HepG2 (cell line): ENCODE data around the gene PEX11A. TPM values are rescaled to one million over a fixed set of nuclear protein-coding genes. Genes with fewer than 3 reads are reported as not detected.

Experiments
- ATAC-seq: fragments of 200-7000 bp; cut with Tn5 transposase; 3 replicates; pipeline ENCODE4 v1.9.1; 2020; ENCODE audit warnings: mild to moderate bottlenecking, moderate library complexity
- BruUV-seq: library from RNA; stranded (reverse); fragments of 400-500 nt; replicated peaks from 2 replicates; lab custom pipeline; 2021; lab: Mats Ljungman, UMichigan
- CTCF ChIA-PET: fragments of 300-600 bp; formaldehyde crosslinking; extraction: SDS; loops from one replicate; lab custom pipeline; 2021; ENCODE audit warnings: low total read pairs, inconsistent platforms, low intra/inter-chr PET ratio; lab: Yijun Ruan, JAX
- POLR2A ChIA-PET: fragments of 350-600 bp; sonication (Branson Sonifier 250); formaldehyde crosslinking; loops from one replicate; lab custom pipeline; 2020; ENCODE audit warnings: antibody characterized with exemption, inconsistent platforms; lab: Yijun Ruan, JAX
- DNase-seq: peaks from one replicate; pipeline ENCODE4 v3.0.0-alpha.2; 2015; ENCODE audit warnings: low spot score
- FAIRE-seq: peaks from 3 replicates; lab custom pipeline; 2011; peaks lifted over from hg19 to GRCh38; lab: Jason Lieb, UNC
- H2AFZ ChIP-seq: one replicate; pipeline ENCODE4 v1.6.1; 2011; ENCODE audit warnings: low read length, inconsistent platforms
- H3K27ac ChIP-seq: fragments of 300-600 bp; 3 replicates; pipeline ENCODE4 v1.8.0; 2011; ENCODE audit warnings: mixed run types, mild to moderate bottlenecking, mixed read lengths, low read length, inconsistent platforms; ENCODE audit not compliant: insufficient read depth; ENCODE audit errors: extremely low read length
- H3K27me3 ChIP-seq, 2 experiments: fragments of 200-600 bp in 1 of 2; 2 replicates in 1 of 2; 3 replicates in 1 of 2; pipeline versions ENCODE4 v1.6.0 to v1.8.0; 2011; ENCODE audit warnings: low read length in 2 of 2, mild to moderate bottlenecking in 2 of 2, moderate library complexity in 2 of 2, inconsistent platforms in 1 of 2; ENCODE audit not compliant: insufficient read depth in 2 of 2, control insufficient read depth in 1 of 2
- H3K36me3 ChIP-seq, 2 experiments: fragments of 200-600 bp in 1 of 2; replicated peaks in 1 of 2; 2 replicates in 1 of 2; 3 replicates in 1 of 2; pipeline versions ENCODE4 v1.5.1 to v1.8.0; 2011; ENCODE audit warnings: low read length in 2 of 2, inconsistent platforms in 1 of 2; ENCODE audit not compliant: insufficient read depth in 2 of 2, control insufficient read depth in 1 of 2
- H3K4me1 ChIP-seq: 2 replicates; pipeline ENCODE4 v1.5.1; 2012; ENCODE audit warnings: low read length, inconsistent platforms; ENCODE audit not compliant: insufficient read depth
- H3K4me2 ChIP-seq: 2 replicates; pipeline ENCODE4 v1.6.0; 2011; ENCODE audit warnings: low read depth, low read length, inconsistent platforms
- H3K4me3 ChIP-seq, 3 experiments: fragments of 200-600 bp in 1 of 3; sonication (generic), shearing (Covaris generic) in 1 of 3; replicated peaks in 1 of 3; 2 replicates each; pipeline ENCODE4 v1.5.1; 2011 to 2016; ENCODE audit warnings: low read length in 3 of 3, inconsistent platforms in 2 of 3, low read depth in 2 of 3, mild to moderate bottlenecking in 2 of 3, control low read depth in 1 of 3, mixed read lengths in 1 of 3; ENCODE audit not compliant: insufficient read depth in 1 of 3
- H3K79me2 ChIP-seq: one replicate; pipeline ENCODE4 v1.6.1; 2011; ENCODE audit warnings: low read length, inconsistent platforms; ENCODE audit not compliant: insufficient read depth
- H3K9ac ChIP-seq: 2 replicates; pipeline ENCODE4 v1.6.0; 2011; ENCODE audit warnings: mild to moderate bottlenecking, low read depth, low read length, inconsistent platforms; ENCODE audit not compliant: insufficient read depth
- H3K9me3 ChIP-seq: 2 replicates; pipeline ENCODE4 v1.5.1; 2012; ENCODE audit warnings: mild to moderate bottlenecking, low read length
- H4K20me1 ChIP-seq: 2 replicates; pipeline ENCODE4 v1.6.0; 2011; ENCODE audit warnings: inconsistent platforms, mild to moderate bottlenecking, low read length, moderate library complexity; ENCODE audit not compliant: insufficient read depth
- ERF ChIP-seq: IDR thresholded peaks from 2 replicates; pipeline ENCODE4 v1.6.1; 2018; ENCODE audit warnings: missing biosample characterization, missing genetic modification reagents
- ETV6 ChIP-seq: sonication (generic); formaldehyde crosslinking; conservative IDR thresholded peaks from 2 replicates; pipeline ENCODE4 v1.4.0; 2020; ENCODE audit warnings: missing genetic modification reagents
- IKZF1 ChIP-seq: fragments of 450-650 bp; IDR thresholded peaks from 2 replicates; pipeline ENCODE4 v1.7.1; 2016
- MAFF ChIP-seq: IDR thresholded peaks from 2 replicates; pipeline ENCODE4 v1.6.1; 2011; ENCODE audit warnings: low read depth, low read length, improper control_type of control experiment
- PHB2 ChIP-seq: fragments of 450-650 bp; IDR thresholded peaks from 2 replicates; pipeline ENCODE4 v1.6.1; 2018; ENCODE audit not compliant: partially characterized antibody
- PHF21A ChIP-seq: sonication (generic); formaldehyde crosslinking; IDR thresholded peaks from 2 replicates; pipeline ENCODE4 v1.5.0; 2020; ENCODE audit warnings: mild to moderate bottlenecking, missing genetic modification reagents
- PITX1 ChIP-seq: sonication (generic); formaldehyde crosslinking; IDR thresholded peaks from 2 replicates; pipeline ENCODE4 v1.5.1; 2020; ENCODE audit warnings: mild to moderate bottlenecking, missing genetic modification reagents
- RARA ChIP-seq: IDR thresholded peaks from 2 replicates; pipeline ENCODE4 v1.6.1; 2016; ENCODE audit warnings: missing genetic modification reagents, missing compliant biosample characterization
- SSRP1 ChIP-seq: IDR thresholded peaks from 2 replicates; pipeline ENCODE4 v1.6.1; 2016; ENCODE audit warnings: control low read depth
- U2AF2 ChIP-seq: fragments of 200-400 bp; formaldehyde crosslinking; IDR thresholded peaks from 2 replicates; pipeline ENCODE4 v1.6.1; 2017; ENCODE audit warnings: low read depth, mild to moderate bottlenecking, low read length
- ZFP1 ChIP-seq: IDR thresholded peaks from 2 replicates; pipeline ENCODE4 v1.6.1; 2016
- ZFP41 ChIP-seq: sonication (generic); formaldehyde crosslinking; IDR thresholded peaks from 2 replicates; pipeline ENCODE4 v1.4.0; 2020; ENCODE audit warnings: mild to moderate bottlenecking, missing genetic modification reagents, borderline replicate concordance
- ZKSCAN5 ChIP-seq: sonication (generic); formaldehyde crosslinking; IDR thresholded peaks from 2 replicates; pipeline ENCODE4 v1.5.1; 2020; ENCODE audit warnings: mild to moderate bottlenecking, missing genetic modification reagents
- ZNF292 ChIP-seq: sonication (generic); formaldehyde crosslinking; IDR thresholded peaks from 2 replicates; pipeline ENCODE4 v1.8.1; 2022; ENCODE audit warnings: mild to moderate bottlenecking, low read depth, missing genetic modification reagents, borderline replicate concordance
- ZNF556 ChIP-seq: sonication (generic); formaldehyde crosslinking; IDR thresholded peaks from 2 replicates; pipeline ENCODE4 v1.4.0; 2020; ENCODE audit warnings: mild to moderate bottlenecking, missing genetic modification reagents, borderline replicate concordance
- ZNF746 ChIP-seq: sonication (generic); formaldehyde crosslinking; IDR thresholded peaks from 2 replicates; pipeline ENCODE4 v1.8.0; 2022; ENCODE audit warnings: mild to moderate bottlenecking, missing genetic modification reagents
- WGBS: methylation state at CpG from one replicate; pipeline ENCODE4 v1.1.6; 2017; ENCODE audit warnings: low lambda C conversion rate; 5-methylcytosine and 5-hydroxymethylcytosine counted together
- in situ Hi-C: cut with HindIII; loops from 2 replicates; pipeline ENCODE4 v1.10.0; 2017; ENCODE audit warnings: low pct_unique_long_range_greater_than_20kb; ENCODE audit not compliant: extremely low pct_ligation_motif_present
- intact Hi-C: fragments of 100-400 bp; cut with micrococcal nuclease; formaldehyde crosslinking; loops from one replicate; pipeline ENCODE4 v1.10.0; 2022; ENCODE audit not compliant: unreplicated experiment
- polyA plus RNA-seq, 8 experiments: library from polyadenylated mRNA; depleted of rRNA in 3 of 8; stranded (reverse) in 7 of 8; unstranded in 1 of 8; fragments of >200 nt; fragmentation: Illumina TruSeq in 4 of 8; extraction: Trizol in 4 of 8; gene quantifications; 2 replicates each; pipeline versions ENCODE4 v1.2.1 to v1.2.3, GENCODE V29; 2011 to 2016; ENCODE audit warnings: low read depth in 4 of 8, missing spikeins in 1 of 8, mixed read lengths in 1 of 8; ENCODE audit not compliant: insufficient read depth in 1 of 8
- total RNA-seq, 5 experiments: library from RNA; depleted of rRNA; stranded (reverse); fragments of >200 nt; fragmentation: Illumina TruSeq; extraction: Trizol; gene quantifications; 2 replicates each; pipeline ENCODE4 v1.2.3, GENCODE V29; 2016; ENCODE audit warnings: low read depth in 1 of 5
- TF ChIP-seq, protein P1 (sequence below): sonication (generic); formaldehyde crosslinking; IDR thresholded peaks from 2 replicates; pipeline ENCODE4 v1.5.0; 2020; ENCODE audit warnings: missing genetic modification reagents, mild to moderate bottlenecking, borderline replicate concordance
- TF ChIP-seq, protein P2 (sequence below): sonication (generic); formaldehyde crosslinking; IDR thresholded peaks from 2 replicates; pipeline ENCODE4 v1.4.0; 2020; ENCODE audit warnings: mild to moderate bottlenecking, missing genetic modification reagents

Gene PEX11A
- total and polyA plus RNA-seq, 2 of the 13 experiments (the other 11 are each of a cell fraction or from before 2014, with no cell fraction given), result 9.9 to 15.1 TPM

DNA sequence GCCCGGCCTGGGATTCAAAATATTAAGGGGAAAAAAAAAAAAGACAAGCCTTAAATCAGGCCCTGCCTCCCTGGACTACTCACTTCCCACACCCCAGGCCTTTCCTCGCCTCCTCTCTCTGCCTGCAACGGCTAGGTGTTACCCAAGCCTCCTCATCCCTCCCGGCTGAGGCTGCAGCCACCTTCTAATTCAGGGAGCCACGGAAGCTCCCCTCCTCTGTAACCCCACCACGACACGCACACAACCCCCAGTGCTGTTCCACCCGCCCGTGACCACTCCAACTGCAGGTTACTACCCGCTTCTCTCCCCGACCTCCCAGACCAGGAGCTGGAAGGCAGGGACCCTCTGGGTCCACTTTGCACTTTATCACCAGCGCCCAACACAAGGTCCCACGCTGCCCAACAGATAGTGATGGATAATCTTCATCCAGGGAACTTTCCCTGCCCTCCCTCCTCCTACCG, 36.2 kb downstream of the PEX11A start:
- FAIRE-seq, result no peak
- Histone ChIP-seq H3K9me3 (no peaks in the 10 kb centered on the region), H3K27ac (no peak overlapping the region), H2AFZ (no peak overlapping the region), H3K27me3 (peaks cover 0 to 2% of the 10 kb centered on the region in 2 experiments; a peak in 1 of 5 replicates), H4K20me1 (no peaks in the 10 kb centered on the region), H3K4me1 (peaks cover 31% of the 10 kb centered on the region), H3K79me2 (no peaks in the 10 kb centered on the region), H3K4me3 (peak overlapping the region; percentile 66 to 97 (median 85)), H3K4me2 (peak overlapping the region; percentile 100), H3K9ac (peak overlapping the region; percentile 60), H3K36me3 (no peaks in the 10 kb centered on the region; a peak in 1 of 5 replicates)
- in situ Hi-C loops, result no loop called here
- peak; percentile 27 for ATAC-seq
- ChIA-PET CTCF (no interaction called here), POLR2A (interaction anchor here (1.0 kb wide), 1 partner anchor 11 kb away, joined by 3 read pairs; no protein-coding TSS in a partner anchor)
- DNase-seq, result no peak
- intact Hi-C loops, result no loop called here
- BruUV-seq, result no TSS peak
- 0 out of 2 replicates have a peak, but pooled peaks have one; percentile 38 for TF ChIP-seq ZKSCAN5 (CRISPR knock-in tag)
- TF ChIP-seq PITX1 (CRISPR knock-in tag), result no peak
- TF ChIP-seq, protein P1, sequence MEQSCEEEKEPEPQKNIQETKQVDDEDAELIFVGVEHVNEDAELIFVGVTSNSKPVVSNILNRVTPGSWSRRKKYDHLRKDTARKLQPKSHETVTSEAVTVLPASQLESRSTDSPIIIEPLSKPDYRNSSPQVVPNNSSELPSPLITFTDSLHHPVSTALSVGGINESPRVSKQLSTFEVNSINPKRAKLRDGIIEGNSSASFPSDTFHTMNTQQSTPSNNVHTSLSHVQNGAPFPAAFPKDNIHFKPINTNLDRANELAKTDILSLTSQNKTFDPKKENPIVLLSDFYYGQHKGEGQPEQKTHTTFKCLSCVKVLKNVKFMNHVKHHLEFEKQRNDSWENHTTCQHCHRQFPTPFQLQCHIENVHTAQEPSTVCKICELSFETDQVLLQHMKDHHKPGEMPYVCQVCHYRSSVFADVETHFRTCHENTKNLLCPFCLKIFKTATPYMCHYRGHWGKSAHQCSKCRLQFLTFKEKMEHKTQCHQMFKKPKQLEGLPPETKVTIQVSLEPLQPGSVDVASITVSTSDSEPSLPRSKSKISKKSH, result peak; percentile 8; the same call in 1 of the 2 replicates
- WGBS, result 5% methylated on average over 14 of the region's 14 CpGs

DNA sequence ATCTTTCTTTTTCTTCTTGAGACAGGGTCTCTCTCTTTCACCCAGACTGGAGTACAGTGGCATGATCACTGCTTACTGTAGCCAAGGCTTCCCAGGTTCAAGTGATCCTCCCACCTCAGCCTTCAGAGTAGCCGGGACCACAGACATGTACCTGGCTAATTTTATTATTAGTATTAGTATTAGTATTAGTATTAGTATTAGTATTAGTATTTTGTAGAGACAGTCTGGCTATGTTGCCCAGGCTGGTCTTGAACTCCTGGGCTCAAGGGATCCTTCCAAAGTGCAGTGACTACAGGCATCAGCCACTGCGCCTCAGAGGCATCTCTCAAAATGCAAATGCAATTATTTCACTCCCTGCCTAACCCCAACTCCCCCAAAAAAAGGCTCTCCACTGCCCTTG, 37.0 kb downstream of the PEX11A start:
- POLR2A ChIA-PET, result no interaction called here
- no peak for DNase-seq

More for the DNA sequence above, 37.0 kb downstream of the PEX11A start:
- no peaks in the 10 kb centered on the region; a peak in 1 of 5 replicates for H3K36me3 ChIP-seq
- in situ Hi-C loops, result no loop called here
- H4K20me1 ChIP-seq, result no peaks in the 10 kb centered on the region
- no peak overlapping the region for H3K4me3 ChIP-seq
- H3K4me1 ChIP-seq, result peaks cover 31% of the 10 kb centered on the region
- H3K4me2 ChIP-seq, result no peak overlapping the region
- TF ChIP-seq ETV6 (CRISPR knock-in tag) (no peak), MAFF (no peak), ZFP1 (CRISPR knock-in tag) (no peak), SSRP1 (CRISPR knock-in tag) (no peak), ZNF746 (CRISPR knock-in tag) (no peak), IKZF1 (no peak), PHB2 (no peak), U2AF2 (no peak), PHF21A (no peak), ZFP41 (CRISPR knock-in tag) (no peak), RARA (CRISPR knock-in tag) (no peak), ZNF292 (no peak), ZNF556 (CRISPR knock-in tag) (no peak), ERF (CRISPR knock-in tag) (no peak)
- TF ChIP-seq, protein P2, sequence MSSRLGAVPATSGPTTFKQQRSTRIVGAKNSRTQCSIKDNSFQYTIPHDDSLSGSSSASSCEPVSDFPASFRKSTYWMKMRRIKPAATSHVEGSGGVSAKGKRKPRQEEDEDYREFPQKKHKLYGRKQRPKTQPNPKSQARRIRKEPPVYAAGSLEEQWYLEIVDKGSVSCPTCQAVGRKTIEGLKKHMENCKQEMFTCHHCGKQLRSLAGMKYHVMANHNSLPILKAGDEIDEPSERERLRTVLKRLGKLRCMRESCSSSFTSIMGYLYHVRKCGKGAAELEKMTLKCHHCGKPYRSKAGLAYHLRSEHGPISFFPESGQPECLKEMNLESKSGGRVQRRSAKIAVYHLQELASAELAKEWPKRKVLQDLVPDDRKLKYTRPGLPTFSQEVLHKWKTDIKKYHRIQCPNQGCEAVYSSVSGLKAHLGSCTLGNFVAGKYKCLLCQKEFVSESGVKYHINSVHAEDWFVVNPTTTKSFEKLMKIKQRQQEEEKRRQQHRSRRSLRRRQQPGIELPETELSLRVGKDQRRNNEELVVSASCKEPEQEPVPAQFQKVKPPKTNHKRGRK, result no peak
- intact Hi-C loops, result no loop called here
- H3K79me2 ChIP-seq, result no peaks in the 10 kb centered on the region
- FAIRE-seq, result no peak
- ATAC-seq, result no peak
- no TSS peak for BruUV-seq
- no peak overlapping the region for H3K27ac ChIP-seq
- 100% methylated on average over 2 of the region's 2 CpGs for WGBS
- CTCF ChIA-PET, result no interaction called here
- H2AFZ ChIP-seq, result no peak overlapping the region
- H3K27me3 ChIP-seq, result peaks cover 0 to 2% of the 10 kb centered on the region in 2 experiments; a peak in 1 of 5 replicates
- H3K9ac ChIP-seq, result no peak overlapping the region
- no peaks in the 10 kb centered on the region for H3K9me3 ChIP-seq
